ENCODE results near the gene NDST3.

DNA sequence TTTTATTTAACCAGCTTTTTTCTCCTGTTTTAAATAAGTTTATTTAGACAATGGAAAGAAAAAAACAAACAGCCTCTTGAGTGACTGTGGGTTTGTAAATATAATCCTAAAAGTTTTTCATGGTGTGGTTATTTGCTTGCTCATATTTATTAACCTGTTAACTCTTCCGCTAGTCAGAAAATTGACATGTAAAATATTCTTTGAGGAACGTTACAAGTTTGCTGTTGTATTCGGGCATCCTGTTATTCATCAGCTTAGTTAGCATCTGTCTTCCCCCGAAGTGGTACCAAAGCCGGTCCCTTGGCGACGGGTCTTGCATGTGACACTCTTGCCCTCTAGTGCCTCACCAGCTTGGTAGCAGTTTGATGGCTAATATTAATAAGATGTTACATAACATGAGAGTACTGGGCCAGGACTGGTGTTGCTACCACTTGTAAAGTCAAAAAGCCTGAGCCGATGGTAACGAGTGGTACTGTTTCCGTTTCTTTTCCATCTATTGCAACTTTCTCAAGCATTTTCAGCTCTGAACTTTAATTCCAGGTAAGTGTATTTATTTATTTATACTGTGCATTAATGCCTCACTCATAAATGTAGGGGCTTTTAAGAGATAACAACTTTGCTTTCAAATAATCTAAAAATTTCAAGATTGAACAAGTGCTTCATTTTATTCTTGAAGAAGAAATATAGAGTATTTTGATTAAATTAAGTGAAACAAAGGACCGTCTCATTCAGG, at the start of gene NDST3:
- TF ChIP-seq, protein P1, sequence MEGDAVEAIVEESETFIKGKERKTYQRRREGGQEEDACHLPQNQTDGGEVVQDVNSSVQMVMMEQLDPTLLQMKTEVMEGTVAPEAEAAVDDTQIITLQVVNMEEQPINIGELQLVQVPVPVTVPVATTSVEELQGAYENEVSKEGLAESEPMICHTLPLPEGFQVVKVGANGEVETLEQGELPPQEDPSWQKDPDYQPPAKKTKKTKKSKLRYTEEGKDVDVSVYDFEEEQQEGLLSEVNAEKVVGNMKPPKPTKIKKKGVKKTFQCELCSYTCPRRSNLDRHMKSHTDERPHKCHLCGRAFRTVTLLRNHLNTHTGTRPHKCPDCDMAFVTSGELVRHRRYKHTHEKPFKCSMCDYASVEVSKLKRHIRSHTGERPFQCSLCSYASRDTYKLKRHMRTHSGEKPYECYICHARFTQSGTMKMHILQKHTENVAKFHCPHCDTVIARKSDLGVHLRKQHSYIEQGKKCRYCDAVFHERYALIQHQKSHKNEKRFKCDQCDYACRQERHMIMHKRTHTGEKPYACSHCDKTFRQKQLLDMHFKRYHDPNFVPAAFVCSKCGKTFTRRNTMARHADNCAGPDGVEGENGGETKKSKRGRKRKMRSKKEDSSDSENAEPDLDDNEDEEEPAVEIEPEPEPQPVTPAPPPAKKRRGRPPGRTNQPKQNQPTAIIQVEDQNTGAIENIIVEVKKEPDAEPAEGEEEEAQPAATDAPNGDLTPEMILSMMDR (conservative IDR thresholded peaks at IDR 0.05; ENCODE audit: low read length) = 0 out of 2 replicates have a peak, but pooled peaks have one; percentile 13
- no peak for TF ChIP-seq EZH2phosphoT487 (IDR thresholded peaks at IDR 0.05; ENCODE audit: borderline replicate concordance, low read depth, low read length)

Measured in OCI-LY7 (cell line).